K562 (cell line): Measurements from ENCODE around the gene DNAJA1. TPM values are rescaled to one million over a fixed set of nuclear protein-coding genes. Genes with fewer than 3 reads are reported as not detected.

Source experiments
- ATAC-seq: fragments of 200-7000 bp; cut with Tn5 transposase; 3 replicates; pipeline ENCODE4 v1.9.1; 2020; ENCODE audit warnings: moderate library complexity
- BruUV-seq: library from RNA; stranded (reverse); fragments of 400-500 nt; replicated peaks from 2 replicates; lab custom pipeline; 2021; lab: Mats Ljungman, UMichigan
- CTCF ChIA-PET: fragments of 300-600 bp; formaldehyde crosslinking; extraction: SDS; loops from one replicate; lab custom pipeline; 2021; ENCODE audit warnings: low intra/inter-chr PET ratio; lab: Yijun Ruan, JAX
- POLR2A ChIA-PET: fragments of 300-600, 350-650 bp; sonication (Branson Sonifier 250); formaldehyde crosslinking; extraction: SDS; loops from one replicate; lab custom pipeline; 2021; ENCODE audit warnings: antibody characterized with exemption, inconsistent platforms; lab: Yijun Ruan, JAX
- DNase-seq, 4 experiments: peaks; one replicate each; pipeline versions ENCODE4 v3.0.0 to v3.0.0-alpha.2; 2011 to 2018; ENCODE audit warnings: low spot score in 3 of 4, mixed read lengths in 3 of 4; ENCODE audit errors: extremely low read depth in 1 of 4
- FAIRE-seq: peaks from 2 replicates; lab custom pipeline; 2011; peaks lifted over from hg19 to GRCh38; lab: Jason Lieb, UNC
- H2AFZ ChIP-seq: 2 replicates; pipeline ENCODE4 v1.6.0; 2011; ENCODE audit warnings: low read depth, low read length, control low read depth, inconsistent platforms
- H3K27ac ChIP-seq: fragments of 200-600 bp; 3 replicates; pipeline ENCODE4 v1.8.0; 2011; ENCODE audit warnings: low read depth, mild to moderate bottlenecking, control low read depth, inconsistent platforms, low read length, moderate library complexity, mixed read lengths; ENCODE audit errors: extremely low read depth
- H3K27me3 ChIP-seq, 2 experiments: fragments of 300-600 bp in 1 of 2; 2 replicates in 1 of 2; 3 replicates in 1 of 2; pipeline versions ENCODE4 v1.6.0 to v1.8.0; 2011; ENCODE audit warnings: inconsistent platforms in 2 of 2, low read length in 2 of 2, mild to moderate bottlenecking in 1 of 2, mixed read lengths in 1 of 2, moderate library complexity in 1 of 2; ENCODE audit not compliant: control insufficient read depth in 2 of 2, insufficient read depth in 2 of 2
- H3K36me3 ChIP-seq: fragments of 300-600 bp; 3 replicates; pipeline ENCODE4 v1.8.0; 2011; ENCODE audit warnings: mild to moderate bottlenecking, low read length, inconsistent platforms; ENCODE audit not compliant: control insufficient read depth, insufficient read depth
- H3K4me1 ChIP-seq, 2 experiments: fragments of 200-600 bp in 1 of 2; replicated peaks in 1 of 2; 2 replicates in 1 of 2; 3 replicates in 1 of 2; pipeline versions ENCODE4 v1.5.1 to v1.8.0; 2011; ENCODE audit warnings: inconsistent platforms in 2 of 2, low read length in 2 of 2, mild to moderate bottlenecking in 1 of 2, mixed read lengths in 1 of 2, moderate library complexity in 1 of 2; ENCODE audit not compliant: control insufficient read depth in 2 of 2, insufficient read depth in 2 of 2
- H3K4me2 ChIP-seq: 2 replicates; pipeline ENCODE4 v1.6.1; 2011; ENCODE audit warnings: low read length, control low read depth, inconsistent platforms, mixed read lengths; ENCODE audit not compliant: insufficient read depth
- H3K4me3 ChIP-seq: fragments of 200-600 bp; sonication (generic), shearing (Covaris generic); 2 replicates; pipeline ENCODE4 v1.5.1; 2016; ENCODE audit warnings: control low read depth, inconsistent platforms
- H3K79me2 ChIP-seq: fragments of 200-600 bp; 3 replicates; pipeline ENCODE4 v1.8.0; 2011; ENCODE audit warnings: low read length, inconsistent platforms; ENCODE audit not compliant: control insufficient read depth, insufficient read depth
- H3K9ac ChIP-seq, 2 experiments: 2 replicates each; pipeline versions ENCODE4 v1.6.0 to v1.6.1; 2011; ENCODE audit warnings: low read depth in 2 of 2, low read length in 2 of 2, control low read depth in 1 of 2, inconsistent platforms in 1 of 2, mild to moderate bottlenecking in 1 of 2, mixed read lengths in 1 of 2; ENCODE audit not compliant: insufficient read depth in 1 of 2
- H3K9me1 ChIP-seq: one replicate; pipeline ENCODE4 v1.6.0; 2011; ENCODE audit warnings: inconsistent platforms, mild to moderate bottlenecking, low read length, moderate library complexity; ENCODE audit not compliant: control insufficient read depth, insufficient read depth
- H3K9me3 ChIP-seq: replicated peaks from 2 replicates; pipeline ENCODE4 v1.5.1; 2011; ENCODE audit warnings: low read depth, low read length, inconsistent platforms; ENCODE audit not compliant: control insufficient read depth, insufficient read depth
- H4K20me1 ChIP-seq: replicated peaks from 2 replicates; pipeline ENCODE4 v1.6.1; 2011; ENCODE audit warnings: low read length, inconsistent platforms, mixed read lengths; ENCODE audit not compliant: control insufficient read depth, insufficient read depth
- CBFA2T2 ChIP-seq: fragments of 450-650 bp; conservative IDR thresholded peaks from 2 replicates; pipeline ENCODE4 v1.6.1; 2017; ENCODE audit warnings: mild to moderate bottlenecking
- CBFA2T3 ChIP-seq: fragments of 450-650 bp; IDR thresholded peaks from 2 replicates; pipeline ENCODE4 v1.6.1; 2017
- DEAF1 ChIP-seq: fragments of 450-650 bp; formaldehyde crosslinking; IDR thresholded peaks from 2 replicates; pipeline ENCODE4 v1.4.0; 2020; ENCODE audit warnings: mild to moderate bottlenecking, moderate library complexity
- KDM1A ChIP-seq, 2 experiments: fragments of 450-650 bp; IDR thresholded peaks; 2 replicates each; pipeline ENCODE4 v1.6.1; 2016; ENCODE audit warnings: mild to moderate bottlenecking in 2 of 2
- MEIS2 ChIP-seq: fragments of 450-650 bp; IDR thresholded peaks from 2 replicates; pipeline ENCODE4 v1.6.1; 2014; ENCODE audit warnings: mild to moderate bottlenecking; ENCODE audit not compliant: partially characterized antibody
- NR3C1 ChIP-seq: sonication (generic); formaldehyde crosslinking; IDR thresholded peaks from 2 replicates; pipeline ENCODE4 v1.8.1; 2022; ENCODE audit warnings: missing genetic modification reagents
- TAL1 ChIP-seq: fragments of 450-650 bp; IDR thresholded peaks from 2 replicates; pipeline ENCODE4 v1.6.1; 2016; ENCODE audit warnings: mild to moderate bottlenecking
- TCF3 ChIP-seq: sonication (generic); formaldehyde crosslinking; IDR thresholded peaks from 2 replicates; pipeline ENCODE4 v1.4.0; 2020; ENCODE audit warnings: mild to moderate bottlenecking, missing genetic modification reagents
- WGBS: fragments of 100-300 bp; shearing (Covaris generic); methylation state at CpG from one replicate; pipeline ENCODE4 v1.1.6; 2016; ENCODE audit warnings: low coverage, mixed read lengths; ENCODE audit not compliant: insufficient coverage; ENCODE audit errors: missing lambda C conversion rate; 5-methylcytosine and 5-hydroxymethylcytosine counted together
- in situ Hi-C: fragments of 300-500 bp; cut with MboI; formaldehyde crosslinking; loops from 4 replicates; pipeline ENCODE4 v1.15.0; 2018; ENCODE audit warnings: inconsistent platforms, mixed read lengths
- intact Hi-C: fragments of 100-400 bp; cut with micrococcal nuclease; formaldehyde crosslinking; loops from 2 replicates; pipeline ENCODE4 v1.14.2; 2022
- polyA plus RNA-seq, 8 experiments: library from polyadenylated mRNA; depleted of rRNA in 4 of 8; stranded (reverse) in 5 of 8; unstranded in 3 of 8; fragments of >200 nt; fragmentation: Nextera tagmentation in 2 of 8; fragmentation: Illumina TruSeq in 1 of 8; extraction: Ambion mirVana in 2 of 8; extraction: Trizol in 1 of 8; gene quantifications; 2 replicates each; pipeline versions ENCODE4 v1.2.1 to v1.2.3, GENCODE V29; 2011 to 2014; ENCODE audit warnings: inconsistent platforms in 1 of 8, missing spikeins in 1 of 8
- total RNA-seq, 7 experiments: library from RNA; depleted of rRNA in 6 of 7; stranded (reverse); fragments of >200 nt in 6 of 7; fragmentation: Illumina TruSeq in 2 of 7; extraction: Trizol in 2 of 7; gene quantifications; 2 replicates each; pipeline versions ENCODE4 v1.2.1 to v1.2.3, GENCODE V29; 2011 to 2021; ENCODE audit warnings: low replicate concordance in 1 of 7
- TF ChIP-seq, protein P1 (sequence below): sonication (generic); formaldehyde crosslinking; IDR thresholded peaks from 2 replicates; pipeline ENCODE4 v1.8.0; 2022; ENCODE audit warnings: missing genetic modification reagents, mild to moderate bottlenecking, moderate library complexity, borderline replicate concordance

Gene DNAJA1
- total and polyA plus RNA-seq, 9 of the 15 experiments (the other 6 are each of a cell fraction or from before 2014, with no cell fraction given), result 109 to 359 (median 175) TPM

- CTCF ChIA-PET, result no interaction called here
- Histone ChIP-seq H3K27me3 (no peaks in the 10 kb centered on the region), H3K4me2 (peak overlapping the region; percentile 21; the same call in 1 of the 2 replicates), H3K4me1 (peaks cover 14 to 22% of the 10 kb centered on the region in 2 experiments; a peak in 4 of 5 replicates), H3K36me3 (peaks cover 67% of the 10 kb centered on the region), H3K27ac (peak overlapping the region; percentile 34; the same call in 1 of the 3 replicates), H2AFZ (no peak overlapping the region), H3K9ac (no peak overlapping the region), H3K4me3 (no peak overlapping the region), H3K79me2 (peaks cover 57% of the 10 kb centered on the region), H3K9me1 (no peaks in the 10 kb centered on the region), H3K9me3 (no peaks in the 10 kb centered on the region), H4K20me1 (peaks cover 7% of the 10 kb centered on the region; the same call in 1 of the 2 replicates)
- intact Hi-C loops, result loop anchor here (2.0 to 10.0 kb wide), 2 partner anchors 32 to 232 kb away; partner anchors contain the start of gene DNAJA1
- FAIRE-seq (no peak), ATAC-seq (peak; percentile 61), DNase-seq (peak in 1 of 4 experiments; percentile 12)
- 10% methylated on average over 3 of the region's 3 CpGs for WGBS
- POLR2A ChIA-PET, result interaction anchor here (0.6 to 2.9 kb wide), 5 partner anchors 9 to 1024 kb away, joined by 3 to 7 read pairs (median 4); partner anchors contain the start of genes APTX and DNAJA1
- BruUV-seq, result no TSS peak
- in situ Hi-C loops, result no loop called here
- TF ChIP-seq NR3C1 (no peak), KDM1A (IDR thresholded peaks at IDR 0.05) (peak in 1 of 2 experiments; percentile 31; a peak in 1 of 4 replicates), CBFA2T3 (peak; percentile 75), DEAF1 (CRISPR knock-in tag) (no peak), TAL1 (peak; percentile 40; the same call in 1 of the 2 replicates), MEIS2 (peak; percentile 27), TCF3 (CRISPR knock-in tag) (peak; percentile 54), CBFA2T2 (peak; percentile 55; the same call in 1 of the 2 replicates)
- TF ChIP-seq, protein P1, sequence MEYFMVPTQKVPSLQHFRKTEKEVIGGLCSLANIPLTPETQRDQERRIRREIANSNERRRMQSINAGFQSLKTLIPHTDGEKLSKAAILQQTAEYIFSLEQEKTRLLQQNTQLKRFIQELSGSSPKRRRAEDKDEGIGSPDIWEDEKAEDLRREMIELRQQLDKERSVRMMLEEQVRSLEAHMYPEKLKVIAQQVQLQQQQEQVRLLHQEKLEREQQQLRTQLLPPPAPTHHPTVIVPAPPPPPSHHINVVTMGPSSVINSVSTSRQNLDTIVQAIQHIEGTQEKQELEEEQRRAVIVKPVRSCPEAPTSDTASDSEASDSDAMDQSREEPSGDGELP (CRISPR knock-in tag), result peak; percentile 15; the same call in 1 of the 2 replicates
Observed at GRCh38 chr9:32992595-32993238, 32.4 kb upstream of the DNAJA1 start.
